ENCODE data around the gene NLGN1. TPM values are rescaled to one million over a fixed set of nuclear protein-coding genes. Genes with fewer than 3 reads are reported as not detected.

NLGN1 gene
- total and polyA plus RNA-seq, 2 of the 8 experiments (the other 6 are each of a cell fraction or from before 2014, with no cell fraction given) = 7.8 to 14.8 TPM

DNA sequence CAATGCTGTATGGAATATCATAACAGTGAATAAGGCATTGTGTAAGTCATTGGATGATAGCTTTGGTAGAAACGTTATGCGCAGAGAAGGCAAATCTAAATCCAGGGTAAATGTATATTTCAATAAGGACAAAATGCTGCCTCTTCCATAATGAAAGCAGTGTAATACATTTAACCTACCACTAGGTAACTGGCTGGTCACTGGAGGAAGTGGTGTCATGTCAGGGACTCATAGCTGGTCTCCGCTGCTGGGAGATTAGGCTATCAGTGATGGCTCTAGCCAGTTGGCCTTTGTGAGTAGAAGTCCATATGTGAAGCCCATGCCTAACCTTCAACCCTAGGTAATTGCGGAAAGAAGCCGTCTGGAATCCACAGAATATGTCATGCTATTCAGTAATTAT lies 140.9 kb downstream of the NLGN1 start:
- Histone ChIP-seq H3K56ac (replicated peaks; ENCODE audit: insufficient read length, low read depth, low read length) (no peak overlapping the region), H3K79me2 (ENCODE audit: control insufficient read depth in 1 of 2, insufficient read depth in 2 of 2, low read length in 2 of 2) (no peaks in the 10 kb centered on the region), H2AK5ac (ENCODE audit: low read depth, low read length) (no peak overlapping the region), H3K9ac (replicated peaks in 1 of 4; ENCODE audit: extremely low read depth in 1 of 4, low read depth in 3 of 4, low read length in 3 of 4) (no peak overlapping the region), H2BK15ac (ENCODE audit: low read length) (no peak overlapping the region), H3K4me2 (ENCODE audit: insufficient read depth in 1 of 2, low read depth in 2 of 2, low read length in 2 of 2) (no peak overlapping the region), H3K4me3 (ENCODE audit: extremely low read depth in 1 of 4, insufficient read depth in 2 of 4, low read depth in 3 of 4, low read length in 4 of 4) (no peak overlapping the region), H2AFZ (ENCODE audit: low read length) (no peak overlapping the region), H2BK20ac (ENCODE audit: low read length) (no peak overlapping the region), H3K23me2 (ENCODE audit: low read depth, low read length) (no peaks in the 10 kb centered on the region), H3K79me1 (ENCODE audit: low read depth, low read length) (no peaks in the 10 kb centered on the region), H3K14ac (ENCODE audit: insufficient read length) (no peak overlapping the region), H3K18ac (ENCODE audit: extremely low read depth, low read length) (no peak overlapping the region), H4K8ac (ENCODE audit: extremely low read depth, insufficient read depth, low read length) (no peak overlapping the region), H4K20me1 (replicated peaks in 1 of 2; ENCODE audit: control insufficient read depth in 1 of 2, insufficient read depth in 2 of 2, low read length in 2 of 2) (no peaks in the 10 kb centered on the region), H3K4ac (replicated peaks; ENCODE audit: insufficient read length, low read depth, low read length) (no peak overlapping the region), H2BK5ac (ENCODE audit: low read depth, low read length) (no peak overlapping the region), H3K4me1 (replicated peaks in 1 of 4; ENCODE audit: control insufficient read depth in 3 of 4, insufficient read depth in 4 of 4, low read length in 3 of 4) (no peaks in the 10 kb centered on the region), H3K27me3 (replicated peaks in 1 of 4; ENCODE audit: control insufficient read depth in 3 of 4, extremely low read depth in 1 of 4, insufficient read depth in 3 of 4, low read length in 3 of 4) (no peaks in the 10 kb centered on the region), H3K9me3 (ENCODE audit: insufficient read depth in 2 of 2, low read depth in 1 of 2, low read length in 1 of 2) (no peaks in the 10 kb centered on the region), H3K27ac (ENCODE audit: low read depth, low read length) (no peak overlapping the region), H3K23ac (ENCODE audit: insufficient read length) (no peak overlapping the region), H4K91ac (replicated peaks; ENCODE audit: insufficient read length, low read length) (no peak overlapping the region), H2BK12ac (ENCODE audit: low read depth, low read length) (no peak overlapping the region), H4K5ac (ENCODE audit: insufficient read length, low read depth, low read length) (no peak overlapping the region), H2BK120ac (replicated peaks; ENCODE audit: low read depth, low read length) (no peak overlapping the region), H3K36me3 (ENCODE audit: control insufficient read depth in 2 of 4, insufficient read depth in 4 of 4, low read length in 3 of 4) (no peaks in the 10 kb centered on the region)
- 94% methylated on average over 5 of the region's 5 CpGs; no CpG with 5 or more reads in 1 of the 2 experiments for WGBS, 2 experiments (ENCODE audit: extremely low coverage in 1 of 2, insufficient coverage in 1 of 2, insufficient read length in 1 of 2, insufficient replicate concordance in 2 of 2, low coverage in 1 of 2, low lambda C conversion rate in 2 of 2, missing lambda C conversion rate in 1 of 2)
- TF ChIP-seq, protein P1, sequence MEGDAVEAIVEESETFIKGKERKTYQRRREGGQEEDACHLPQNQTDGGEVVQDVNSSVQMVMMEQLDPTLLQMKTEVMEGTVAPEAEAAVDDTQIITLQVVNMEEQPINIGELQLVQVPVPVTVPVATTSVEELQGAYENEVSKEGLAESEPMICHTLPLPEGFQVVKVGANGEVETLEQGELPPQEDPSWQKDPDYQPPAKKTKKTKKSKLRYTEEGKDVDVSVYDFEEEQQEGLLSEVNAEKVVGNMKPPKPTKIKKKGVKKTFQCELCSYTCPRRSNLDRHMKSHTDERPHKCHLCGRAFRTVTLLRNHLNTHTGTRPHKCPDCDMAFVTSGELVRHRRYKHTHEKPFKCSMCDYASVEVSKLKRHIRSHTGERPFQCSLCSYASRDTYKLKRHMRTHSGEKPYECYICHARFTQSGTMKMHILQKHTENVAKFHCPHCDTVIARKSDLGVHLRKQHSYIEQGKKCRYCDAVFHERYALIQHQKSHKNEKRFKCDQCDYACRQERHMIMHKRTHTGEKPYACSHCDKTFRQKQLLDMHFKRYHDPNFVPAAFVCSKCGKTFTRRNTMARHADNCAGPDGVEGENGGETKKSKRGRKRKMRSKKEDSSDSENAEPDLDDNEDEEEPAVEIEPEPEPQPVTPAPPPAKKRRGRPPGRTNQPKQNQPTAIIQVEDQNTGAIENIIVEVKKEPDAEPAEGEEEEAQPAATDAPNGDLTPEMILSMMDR (IDR thresholded peaks at IDR 0.05; ENCODE audit: control extremely low read depth in 1 of 3, insufficient read depth in 1 of 3, low read depth in 1 of 3, low read length in 3 of 3) = peak in 2 of 3 experiments; percentile 1 to 51; a peak in 2 of 4 replicates
- TF ChIP-seq, protein P2, sequence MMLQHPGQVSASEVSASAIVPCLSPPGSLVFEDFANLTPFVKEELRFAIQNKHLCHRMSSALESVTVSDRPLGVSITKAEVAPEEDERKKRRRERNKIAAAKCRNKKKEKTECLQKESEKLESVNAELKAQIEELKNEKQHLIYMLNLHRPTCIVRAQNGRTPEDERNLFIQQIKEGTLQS (IDR thresholded peaks at IDR 0.05; ENCODE audit: insufficient read depth, low read depth, low read length) = no peak
- TF ChIP-seq GABPA (IDR thresholded peaks at IDR 0.05; ENCODE audit: borderline replicate concordance, insufficient read depth, low read length) (no peak), RAD21 (IDR thresholded peaks at IDR 0.05 in 1 of 2, conservative IDR thresholded peaks at IDR 0.05 in 1 of 2; ENCODE audit: low read depth in 2 of 2, low read length in 2 of 2) (0 out of 4 replicates have a peak, but pooled peaks of 1 of the 2 experiments have one; percentile 13)
- CTCF ChIA-PET (ENCODE audit: partially characterized antibody) = interaction anchor here (0.8 to 5.2 kb wide), 5 partner anchors 9 to 168 kb away, joined by 3 to 37 read pairs (median 6); no protein-coding TSS in a partner anchor
- no peak for DNase-seq (ENCODE audit: low read depth in 1 of 2, low spot score in 2 of 2)
- POLR2A ChIA-PET (ENCODE audit: partially characterized antibody) = no interaction called here
- no peak for FAIRE-seq
